Endothelial cell of umbilical vein (primary cell): Measurements from ENCODE around the gene PRR14.

Source experiments
- CTCF ChIP-seq, 2 donors: IDR thresholded peaks; 1 replicate in 1 of 2; 2 replicates in 1 of 2; pipeline ENCODE4 v1.5.1; 2011; ENCODE audit warnings: low read length in 2 of 2, mild to moderate bottlenecking in 2 of 2, moderate library complexity in 2 of 2, control low read depth in 1 of 2, inconsistent platforms in 1 of 2, low read depth in 1 of 2; ENCODE audit not compliant: insufficient read depth in 1 of 2; ENCODE audit errors: extremely low read depth in 1 of 2
- JUN ChIP-seq: IDR thresholded peaks from 2 replicates; pipeline ENCODE4 v1.6.1; 2011; ENCODE audit warnings: borderline replicate concordance, low read depth; ENCODE audit not compliant: insufficient read length, insufficient read depth
- POLR2A ChIP-seq: IDR thresholded peaks from 2 replicates; pipeline ENCODE4 v1.6.1; 2012; ENCODE audit warnings: low read depth, mild to moderate bottlenecking, control low read depth, low read length

GRCh38 chr16:30619202-30619601, 31.6 kb upstream of the PRR14 start:
- TF ChIP-seq JUN = no peak
- TF ChIP-seq CTCF (IDR thresholded peaks at IDR 0.05; ENCODE audit: extremely low read depth in 1 of 2, insufficient read depth in 1 of 2, low read depth in 1 of 2, low read length in 2 of 2) = no peak
- TF ChIP-seq POLR2A = no peak
